HEK293 (cell line): ENCODE data around the gene VCL.

Experiments used
- ZNF76 ChIP-seq: fragments of 450-650 bp; formaldehyde crosslinking; IDR thresholded peaks from 2 replicates; pipeline ENCODE4; 2016; ENCODE audit warnings: low read depth, missing biosample characterization, missing genetic modification characterization, borderline replicate concordance
- TF ChIP-seq, protein P1 (sequence below): fragments of 450-650 bp; formaldehyde crosslinking; IDR thresholded peaks from 2 replicates; pipeline ENCODE4 v1.5.1; 2016; ENCODE audit warnings: missing biosample characterization, missing genetic modification characterization

DNA sequence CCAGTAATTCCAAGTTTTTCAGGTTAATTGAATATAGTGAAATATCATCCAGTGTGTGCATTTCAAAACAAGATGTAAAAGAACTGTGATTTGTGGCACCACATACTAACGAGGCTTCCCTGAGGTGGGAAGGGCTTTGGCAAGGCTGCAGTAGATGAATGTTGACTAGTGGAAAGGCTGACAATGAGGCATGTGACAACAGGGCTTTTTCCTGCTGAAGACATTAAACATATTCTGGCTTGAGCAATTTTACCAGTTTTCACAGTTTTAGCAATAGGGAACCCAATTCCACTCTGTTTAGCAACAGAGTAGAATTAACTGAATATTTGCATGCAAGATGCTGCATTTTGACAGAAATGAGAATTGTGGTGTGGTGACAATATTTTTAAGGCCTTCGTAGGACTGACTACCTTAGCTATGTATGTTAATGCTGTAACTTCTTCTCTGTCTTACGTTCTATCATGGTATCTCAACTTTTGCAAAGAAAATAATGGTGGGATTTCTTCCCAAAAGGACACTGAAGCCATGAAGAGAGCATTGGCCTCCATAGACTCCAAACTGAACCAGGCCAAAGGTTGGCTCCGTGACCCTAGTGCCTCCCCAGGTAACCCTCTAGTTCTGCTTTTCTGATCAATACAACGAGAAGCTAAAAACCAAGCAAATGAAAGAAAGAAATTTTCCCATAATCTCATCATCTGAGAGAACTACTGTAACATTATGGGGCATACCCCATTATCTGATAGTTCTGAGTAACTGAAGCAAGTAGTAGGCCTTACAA lies 84.2 kb downstream of the VCL start:
- TF ChIP-seq, protein P1, sequence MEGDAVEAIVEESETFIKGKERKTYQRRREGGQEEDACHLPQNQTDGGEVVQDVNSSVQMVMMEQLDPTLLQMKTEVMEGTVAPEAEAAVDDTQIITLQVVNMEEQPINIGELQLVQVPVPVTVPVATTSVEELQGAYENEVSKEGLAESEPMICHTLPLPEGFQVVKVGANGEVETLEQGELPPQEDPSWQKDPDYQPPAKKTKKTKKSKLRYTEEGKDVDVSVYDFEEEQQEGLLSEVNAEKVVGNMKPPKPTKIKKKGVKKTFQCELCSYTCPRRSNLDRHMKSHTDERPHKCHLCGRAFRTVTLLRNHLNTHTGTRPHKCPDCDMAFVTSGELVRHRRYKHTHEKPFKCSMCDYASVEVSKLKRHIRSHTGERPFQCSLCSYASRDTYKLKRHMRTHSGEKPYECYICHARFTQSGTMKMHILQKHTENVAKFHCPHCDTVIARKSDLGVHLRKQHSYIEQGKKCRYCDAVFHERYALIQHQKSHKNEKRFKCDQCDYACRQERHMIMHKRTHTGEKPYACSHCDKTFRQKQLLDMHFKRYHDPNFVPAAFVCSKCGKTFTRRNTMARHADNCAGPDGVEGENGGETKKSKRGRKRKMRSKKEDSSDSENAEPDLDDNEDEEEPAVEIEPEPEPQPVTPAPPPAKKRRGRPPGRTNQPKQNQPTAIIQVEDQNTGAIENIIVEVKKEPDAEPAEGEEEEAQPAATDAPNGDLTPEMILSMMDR (tag by site-specific recombination): no peak
- no peak for TF ChIP-seq ZNF76 (tag by site-specific recombination)
